HG03457 (cell line): ENCODE measurements around the gene FRMD1.

ENCODE experiments used
- ATAC-seq: cut with Tn5 transposase; IDR thresholded peaks from one replicate; pipeline ENCODE4 v1.9.1; 2021; ENCODE audit warnings: moderate number of reproducible peaks; ENCODE audit not compliant: unreplicated experiment

FRMD1 gene

GRCh38 chr6:168096271-168096764 lies 17.3 kb upstream of the FRMD1 start:
- no peak for ATAC-seq

- no peak for ATAC-seq
These were observed 16.8 kb upstream of the FRMD1 start for GRCh38 chr6:168095716-168096250.

GRCh38 chr6:168095171-168095691 lies 16.2 kb upstream of the FRMD1 start:
- no peak for ATAC-seq

- no peak for ATAC-seq
These were observed 14.6 kb upstream of the FRMD1 start for GRCh38 chr6:168093634-168094033.

- no peak for ATAC-seq
These were observed 14.1 kb upstream of the FRMD1 start for GRCh38 chr6:168093071-168093505.

GRCh38 chr6:168092541-168092940 lies 13.5 kb upstream of the FRMD1 start:
- ATAC-seq = no peak

GRCh38 chr6:168091381-168092264 lies 12.6 kb upstream of the FRMD1 start:
- ATAC-seq = no peak

GRCh38 chr6:168090706-168091105 lies 11.7 kb upstream of the FRMD1 start:
- no peak for ATAC-seq

- ATAC-seq = no peak
These were observed 11.2 kb upstream of the FRMD1 start for GRCh38 chr6:168090064-168090690.

GRCh38 chr6:168089186-168090063 lies 10.4 kb upstream of the FRMD1 start:
- ATAC-seq = no peak

- no peak for ATAC-seq
These were observed 9.4 kb upstream of the FRMD1 start for GRCh38 chr6:168088161-168089053.

- ATAC-seq = no peak
These were observed 8.6 kb upstream of the FRMD1 start for GRCh38 chr6:168087436-168088160.

GRCh38 chr6:168086616-168087015 lies 7.6 kb upstream of the FRMD1 start:
- no peak for ATAC-seq

- no peak for ATAC-seq
These were observed 7.1 kb upstream of the FRMD1 start for GRCh38 chr6:168086066-168086465.

- ATAC-seq = no peak
These were observed 5.6 kb upstream of the FRMD1 start for GRCh38 chr6:168084465-168085160.

GRCh38 chr6:168083514-168083885 lies 4.5 kb upstream of the FRMD1 start:
- no peak for ATAC-seq

GRCh38 chr6:168082860-168083513 lies 4.0 kb upstream of the FRMD1 start:
- no peak for ATAC-seq
